ENCODE data around the gene DNAJC6. TPM values are rescaled to one million over a fixed set of nuclear protein-coding genes. Genes with fewer than 3 reads are reported as not detected.

Gene DNAJC6
- total and polyA plus RNA-seq, 2 of the 13 experiments (the other 11 are each of a cell fraction or from before 2014, with no cell fraction given) = 1.0 to 1.6 TPM

- 0 out of 2 replicates have a peak, but pooled peaks have one; percentile 50 for TF ChIP-seq CSRNP2 (CRISPR knock-in tag; conservative IDR thresholded peaks at IDR 0.05; ENCODE audit: low read depth)
- TF ChIP-seq ZNF703 (CRISPR knock-in tag; IDR thresholded peaks at IDR 0.05; ENCODE audit: borderline replicate concordance) = no peak
- TF ChIP-seq FOXK1 (CRISPR knock-in tag; IDR thresholded peaks at IDR 0.05; ENCODE audit: borderline replicate concordance, low read depth) = no peak
- no peak for TF ChIP-seq TRIM24 (CRISPR knock-in tag; IDR thresholded peaks at IDR 0.05)
- TF ChIP-seq, protein P1, sequence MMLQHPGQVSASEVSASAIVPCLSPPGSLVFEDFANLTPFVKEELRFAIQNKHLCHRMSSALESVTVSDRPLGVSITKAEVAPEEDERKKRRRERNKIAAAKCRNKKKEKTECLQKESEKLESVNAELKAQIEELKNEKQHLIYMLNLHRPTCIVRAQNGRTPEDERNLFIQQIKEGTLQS (CRISPR knock-in tag; IDR thresholded peaks at IDR 0.05) = peak; percentile 80; the same call in 1 of the 2 replicates
- TF ChIP-seq ARNTL (CRISPR knock-in tag; IDR thresholded peaks at IDR 0.05) = 0 out of 2 replicates have a peak, but pooled peaks have one; percentile 60
- TF ChIP-seq, protein P2, sequence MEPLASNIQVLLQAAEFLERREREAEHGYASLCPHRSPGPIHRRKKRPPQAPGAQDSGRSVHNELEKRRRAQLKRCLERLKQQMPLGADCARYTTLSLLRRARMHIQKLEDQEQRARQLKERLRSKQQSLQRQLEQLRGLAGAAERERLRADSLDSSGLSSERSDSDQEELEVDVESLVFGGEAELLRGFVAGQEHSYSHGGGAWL (CRISPR knock-in tag; IDR thresholded peaks at IDR 0.05) = peak; percentile 96
- no peak for TF ChIP-seq KDM6A (CRISPR knock-in tag; IDR thresholded peaks at IDR 0.05; ENCODE audit: low read depth)
- TF ChIP-seq THAP7 (CRISPR knock-in tag; IDR thresholded peaks at IDR 0.05) = no peak
- peak; percentile 75; the same call in 1 of the 2 replicates for TF ChIP-seq CENPT (CRISPR knock-in tag; IDR thresholded peaks at IDR 0.05; ENCODE audit: low read depth)
- no peak for TF ChIP-seq IKZF1 (IDR thresholded peaks at IDR 0.05)
- TF ChIP-seq ELF3 (CRISPR knock-in tag; IDR thresholded peaks at IDR 0.05) = peak; percentile 76
- TF ChIP-seq ZNF430 (CRISPR knock-in tag; IDR thresholded peaks at IDR 0.05) = peak; percentile 96
- peak; percentile 85 for TF ChIP-seq SNAI1 (CRISPR knock-in tag; IDR thresholded peaks at IDR 0.05; ENCODE audit: borderline replicate concordance)
- no peak for TF ChIP-seq SP5 (CRISPR knock-in tag; IDR thresholded peaks at IDR 0.05; ENCODE audit: borderline replicate concordance, low read depth)
- no peak for TF ChIP-seq FOXA1 (IDR thresholded peaks at IDR 0.05)
- 0 out of 2 replicates have a peak, but pooled peaks have one; percentile 17 for TF ChIP-seq FOXA1 (CRISPR knock-in tag; IDR thresholded peaks at IDR 0.05)
- TF ChIP-seq ZNF570 (CRISPR knock-in tag; IDR thresholded peaks at IDR 0.05; ENCODE audit: borderline replicate concordance) = no peak
- TF ChIP-seq AGO1 (IDR thresholded peaks at IDR 0.05; ENCODE audit: low read depth, low read length, poor library complexity, severe bottlenecking) = no peak
- no peak for TF ChIP-seq SRSF4 (IDR thresholded peaks at IDR 0.05; ENCODE audit: low read depth, low read length, poor library complexity, severe bottlenecking)
- TF ChIP-seq YY1 (IDR thresholded peaks at IDR 0.05; ENCODE audit: insufficient read depth, insufficient replicate concordance, low read depth, low read length) = no peak
- peak; percentile 63; the same call in 1 of the 2 replicates for TF ChIP-seq ZNF775 (CRISPR knock-in tag; IDR thresholded peaks at IDR 0.05; ENCODE audit: borderline replicate concordance)
- TF ChIP-seq TBX2 (CRISPR knock-in tag; IDR thresholded peaks at IDR 0.05; ENCODE audit: borderline replicate concordance) = peak; percentile 73
- peak; percentile 61 for TF ChIP-seq PHF20 (CRISPR knock-in tag; IDR thresholded peaks at IDR 0.05)
Measured at GRCh38 chr1:65309304-65310077, at the start of gene DNAJC6 (continued).
